ENCODE measurements around the gene CIDEB. TPM values are rescaled to one million over a fixed set of nuclear protein-coding genes. Genes with fewer than 3 reads are reported as not detected.

The CIDEB gene
- total RNA-seq, 4 donors from 2014 or later = 23.4 to 32.7 (median 31.7) TPM

- TF ChIP-seq POLR2A (IDR thresholded peaks at IDR 0.05) = no peak
- no peak for TF ChIP-seq CTCF (IDR thresholded peaks at IDR 0.05)
- no peak for TF ChIP-seq POLR2AphosphoS5 (IDR thresholded peaks at IDR 0.05)
- H3K9me3 ChIP-seq = no peaks in the 10 kb centered on the region
- peaks cover 54% of the 10 kb centered on the region for H3K4me1 ChIP-seq
- H3K36me3 ChIP-seq = peaks cover 12% of the 10 kb centered on the region
- WGBS = 44% methylated on average over 3 of the region's 3 CpGs
- H3K27ac ChIP-seq = peak overlapping the region; percentile 68
- H3K4me3 ChIP-seq = no peak overlapping the region
- no peak for DNase-seq (ENCODE audit: low spot score in 2 of 2)
- no peaks in the 10 kb centered on the region for H3K27me3 ChIP-seq
Observed at GRCh38 chr14:24273422-24273998, 34.3 kb downstream of the CIDEB start.

- WGBS = 68% methylated on average over 2 of the region's 2 CpGs
- no peaks in the 10 kb centered on the region for H3K27me3 ChIP-seq
- H3K36me3 ChIP-seq = peaks cover 23% of the 10 kb centered on the region
- H3K9me3 ChIP-seq = no peaks in the 10 kb centered on the region
- H3K27ac ChIP-seq = peak overlapping the region; percentile 18
- peaks cover 44% of the 10 kb centered on the region for H3K4me1 ChIP-seq
- TF ChIP-seq CTCF (IDR thresholded peaks at IDR 0.05) (no peak), POLR2A (IDR thresholded peaks at IDR 0.05) (no peak), POLR2AphosphoS5 (IDR thresholded peaks at IDR 0.05) (no peak), EP300 (IDR thresholded peaks at IDR 0.05) (no peak)
- no peak overlapping the region for H3K4me3 ChIP-seq
- no peak for DNase-seq (ENCODE audit: low spot score in 2 of 2)
Observed at GRCh38 chr14:24272467-24272866, 35.3 kb downstream of the CIDEB start.

GRCh38 chr14:24271834-24272263, 35.9 kb downstream of the CIDEB start:
- H3K27ac ChIP-seq = peak overlapping the region; percentile 94
- no peaks in the 10 kb centered on the region for H3K9me3 ChIP-seq
- WGBS = 16% methylated on average over 3 of the region's 3 CpGs
- DNase-seq (ENCODE audit: low spot score in 2 of 2) = no peak
- peak overlapping the region; percentile 66 for H3K4me3 ChIP-seq
- H3K4me1 ChIP-seq = peaks cover 37% of the 10 kb centered on the region
- H3K36me3 ChIP-seq = peaks cover 29% of the 10 kb centered on the region
- no peak for TF ChIP-seq CTCF (IDR thresholded peaks at IDR 0.05)
- TF ChIP-seq EP300 (IDR thresholded peaks at IDR 0.05) = no peak
- TF ChIP-seq POLR2A (IDR thresholded peaks at IDR 0.05) = no peak
- no peak for TF ChIP-seq POLR2AphosphoS5 (IDR thresholded peaks at IDR 0.05)
- no peaks in the 10 kb centered on the region for H3K27me3 ChIP-seq

- H3K4me3 ChIP-seq = peak within 1 kb of the TSS; percentile 66
- H3K9me3 ChIP-seq = no peaks in the 10 kb centered on the region
- peaks cover 34% of the 10 kb centered on the region for H3K36me3 ChIP-seq
- WGBS = 3% methylated on average over 10 of the region's 61 CpGs
- H3K4me1 ChIP-seq = peaks cover 33% of the 10 kb centered on the region
- no peaks in the 10 kb centered on the region for H3K27me3 ChIP-seq
- H3K27ac ChIP-seq = peak within 1 kb of the TSS; percentile 94
- peak; percentile 88 to 89 for DNase-seq (ENCODE audit: low spot score in 2 of 2)
- TF ChIP-seq POLR2A (IDR thresholded peaks at IDR 0.05) (peak; percentile 45 to 52), EP300 (IDR thresholded peaks at IDR 0.05) (no peak), CTCF (IDR thresholded peaks at IDR 0.05) (peak in 1 of 2 donors; percentile 81), POLR2AphosphoS5 (IDR thresholded peaks at IDR 0.05) (peak in 2 of 3 donors; percentile 18 to 60)
Observed at GRCh38 chr14:24271134-24271833, 36.5 kb downstream of the CIDEB start, which contains the start of gene RABGGTA. Gene RABGGTA, minus strand, starts transcription at chr14:24271597. Its CDS starts 482 bp downstream, at chr14:24271115.

- no peak for DNase-seq (ENCODE audit: low spot score in 2 of 2)
- peaks cover 39% of the 10 kb centered on the region for H3K36me3 ChIP-seq
- WGBS = 24% methylated on average over 7 of the region's 13 CpGs
Observed at GRCh38 chr14:24270537-24271133, 37.1 kb downstream of the CIDEB start.

More at GRCh38 chr14:24270537-24271133, 37.1 kb downstream of the CIDEB start:
- Histone ChIP-seq H3K4me3 (peak overlapping the region; percentile 66), H3K27me3 (no peaks in the 10 kb centered on the region), H3K4me1 (peaks cover 33% of the 10 kb centered on the region), H3K27ac (peak overlapping the region; percentile 94), H3K9me3 (no peaks in the 10 kb centered on the region)
- TF ChIP-seq POLR2A (IDR thresholded peaks at IDR 0.05) (no peak), EP300 (IDR thresholded peaks at IDR 0.05) (no peak), POLR2AphosphoS5 (IDR thresholded peaks at IDR 0.05) (no peak), CTCF (IDR thresholded peaks at IDR 0.05) (no peak)
